ENCODE measurements around the gene GLIPR2.
A peak's percentile ranks its signal among the peaks of the same experiment; 100 is the strongest.
"Not testable (repeated sequence)": the region's sequence is repeated elsewhere in the genome, so short reads cannot be mapped to it uniquely, and the experiment has no call there.

Gene GLIPR2, protein sequence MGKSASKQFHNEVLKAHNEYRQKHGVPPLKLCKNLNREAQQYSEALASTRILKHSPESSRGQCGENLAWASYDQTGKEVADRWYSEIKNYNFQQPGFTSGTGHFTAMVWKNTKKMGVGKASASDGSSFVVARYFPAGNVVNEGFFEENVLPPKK

GRCh38 chr9:36136272-36136893 lies at the start of gene GLIPR2:
GLIPR2 (plus strand) TSS chr9:36136733; CDS start chr9:36136779, 46 bp downstream.
- DNase-seq (ENCODE audit: low read depth) = peak; percentile 72

- not testable (repeated sequence) for DNase-seq (ENCODE audit: low read depth)
Measured at GRCh38 chr9:36087054-36087453, 49.5 kb upstream of the GLIPR2 start.

- no peak for DNase-seq (ENCODE audit: low read depth)
Measured at GRCh38 chr9:36088020-36088419, 48.5 kb upstream of the GLIPR2 start.

DNA sequence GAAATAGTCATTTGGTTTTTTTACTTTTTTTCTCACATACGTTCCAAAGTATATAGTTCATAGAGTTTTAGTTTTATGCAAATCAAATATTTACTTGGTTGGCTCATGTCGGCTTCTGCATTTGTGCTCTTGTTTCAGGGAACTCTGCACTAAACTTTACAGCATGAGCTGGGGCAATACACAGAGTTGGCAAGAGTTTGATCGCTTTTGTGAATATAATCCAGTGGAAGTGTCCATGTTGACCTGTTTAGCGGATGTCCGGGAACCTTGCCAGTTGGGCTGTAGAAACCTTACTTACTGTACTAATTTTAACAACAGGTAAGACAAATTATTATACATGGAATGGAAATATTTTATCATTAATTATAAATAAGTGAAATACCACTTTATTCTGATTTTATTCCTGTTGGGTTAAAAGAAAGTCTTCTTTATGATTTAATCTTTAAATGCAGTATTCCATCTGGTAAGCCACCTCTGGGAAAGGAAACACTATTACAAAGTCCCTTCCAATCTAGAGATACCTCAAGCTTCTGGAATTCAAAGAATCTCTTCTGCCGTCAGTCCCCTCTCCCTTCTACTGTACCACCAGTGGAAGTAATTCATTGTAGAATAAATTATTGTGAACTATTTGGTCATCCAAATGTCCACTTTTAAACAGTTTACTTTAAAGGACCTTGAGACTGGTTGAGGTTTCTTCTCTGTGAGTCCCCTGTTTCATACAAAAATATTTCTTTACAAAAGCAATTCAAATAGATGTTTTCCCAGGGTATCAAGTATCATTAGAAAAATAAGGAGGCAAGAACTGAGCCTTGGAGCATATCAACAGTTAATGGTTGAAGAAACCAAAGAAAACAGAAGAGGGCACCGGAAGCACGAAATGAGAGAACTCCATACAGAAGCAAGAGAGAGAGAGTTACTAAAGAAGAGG lies 45.2 kb upstream of the GLIPR2 start:
- DNase-seq (ENCODE audit: low read depth) = peak; percentile 86

DNA sequence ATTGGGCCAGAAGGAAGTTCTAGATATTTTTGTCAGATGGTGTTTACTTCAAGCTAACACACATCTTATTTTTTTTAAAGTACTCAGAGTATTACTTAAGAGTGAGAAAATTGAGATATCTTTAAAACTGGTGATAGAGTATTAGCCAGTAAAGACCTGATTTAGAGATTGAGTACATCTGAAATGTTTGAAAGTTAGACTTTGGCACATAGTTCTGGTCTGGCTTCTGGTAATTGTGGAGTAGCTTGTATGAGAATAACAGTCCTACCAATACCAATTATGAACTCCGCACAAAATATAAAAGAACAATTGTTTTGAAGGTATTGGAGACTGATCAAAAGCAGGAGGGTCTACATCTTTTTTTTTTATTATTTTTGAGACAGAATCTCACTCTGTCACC lies 44.5 kb upstream of the GLIPR2 start:
- no peak for DNase-seq (ENCODE audit: low read depth)

- DNase-seq (ENCODE audit: low read depth) = peak; percentile 41
Measured at GRCh38 chr9:36092509-36093215, 43.9 kb upstream of the GLIPR2 start.

DNA sequence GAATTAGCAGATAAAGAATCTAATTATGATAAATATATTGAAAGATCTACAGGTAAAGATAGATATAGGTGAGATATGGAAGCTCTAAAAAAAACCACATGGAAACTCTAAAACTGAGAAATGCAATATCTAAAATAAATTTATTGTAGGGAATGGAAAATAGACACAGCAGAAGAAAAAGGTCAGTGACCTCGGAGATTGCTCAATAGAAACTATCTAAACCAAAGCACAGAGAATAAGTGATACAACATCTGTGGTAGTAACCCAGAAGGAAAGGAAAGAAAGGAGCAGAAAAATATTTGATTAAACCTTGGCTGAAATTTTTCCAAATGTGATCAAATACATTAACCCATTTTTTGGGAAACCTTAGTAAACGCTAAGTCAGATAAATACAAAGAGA lies 43.1 kb upstream of the GLIPR2 start:
- DNase-seq (ENCODE audit: low read depth) = peak; percentile 68

GRCh38 chr9:36099718-36100117 lies 36.8 kb upstream of the GLIPR2 start:
- no peak for DNase-seq (ENCODE audit: low read depth)

DNA sequence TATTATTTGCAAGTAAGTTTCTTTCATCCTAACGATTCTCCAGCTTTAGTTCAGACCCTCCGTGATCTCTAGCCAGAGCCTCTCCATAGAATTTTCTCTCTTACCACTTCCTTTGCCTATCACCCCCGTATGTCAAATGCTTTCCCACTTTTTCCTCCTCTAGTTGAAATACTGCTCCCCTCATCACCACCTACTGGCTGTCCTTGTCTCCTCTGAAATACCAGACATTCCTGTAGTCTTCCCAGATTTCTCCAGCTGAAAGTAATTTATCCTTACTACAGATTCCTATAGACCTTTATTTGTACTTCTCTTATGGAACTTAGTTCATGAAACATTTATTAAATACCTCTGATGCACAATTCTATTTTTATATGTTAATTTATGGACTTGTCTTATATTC lies 36.0 kb upstream of the GLIPR2 start:
- DNase-seq (ENCODE audit: low read depth) = peak; percentile 11

- DNase-seq (ENCODE audit: low read depth) = peak; percentile 99
Measured at GRCh38 chr9:36101916-36102741, 34.4 kb upstream of the GLIPR2 start.

- DNase-seq (ENCODE audit: low read depth) = peak; percentile 82
Measured at GRCh38 chr9:36102742-36103495, 33.6 kb upstream of the GLIPR2 start.

DNA sequence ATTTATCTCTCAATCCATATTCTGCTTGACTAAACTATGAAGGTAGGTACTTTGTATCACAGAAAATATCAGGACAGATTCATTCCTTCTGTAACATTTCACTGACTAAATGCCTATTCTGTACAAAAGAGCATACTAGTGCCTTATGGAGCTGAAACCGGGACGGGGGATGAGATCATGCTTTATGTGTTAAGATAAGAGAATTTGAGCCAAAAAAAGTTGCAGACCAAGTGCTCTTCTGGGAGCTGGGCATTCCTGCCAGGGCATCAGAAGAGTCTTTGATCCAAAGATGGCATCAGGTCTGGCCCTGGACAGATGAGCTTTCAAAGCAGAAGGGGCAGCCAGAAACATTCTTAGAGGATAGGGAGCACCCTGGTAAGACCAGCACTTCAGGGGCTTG lies 27.5 kb upstream of the GLIPR2 start:
- DNase-seq (ENCODE audit: low read depth) = no peak

- no peak for DNase-seq (ENCODE audit: low read depth)
Measured at GRCh38 chr9:36110434-36110833, 26.1 kb upstream of the GLIPR2 start.

DNA sequence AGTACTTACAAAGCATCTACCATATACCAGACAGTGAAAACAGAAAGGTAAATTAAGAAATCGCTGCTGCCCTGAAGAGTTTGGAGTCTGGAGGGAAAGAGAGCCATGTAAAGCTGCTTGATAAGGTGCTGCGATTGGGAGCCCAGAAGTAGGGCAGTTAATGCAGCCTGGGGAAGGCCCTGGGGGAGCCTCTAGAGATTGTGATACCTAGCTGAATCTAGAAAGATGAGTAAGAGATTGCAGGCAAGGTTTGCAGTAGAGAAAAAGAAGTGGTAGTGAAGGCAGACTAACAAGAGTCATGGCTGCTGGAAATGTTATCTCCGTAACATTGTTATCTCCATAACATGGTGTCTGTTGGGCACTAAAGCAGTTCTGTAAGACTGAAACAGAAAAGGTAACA lies 24.0 kb upstream of the GLIPR2 start:
- no peak for DNase-seq (ENCODE audit: low read depth)

GRCh38 chr9:36113999-36114398 lies 22.5 kb upstream of the GLIPR2 start:
- DNase-seq (ENCODE audit: low read depth) = no peak

GRCh38 chr9:36116593-36116992 lies 19.9 kb upstream of the GLIPR2 start:
- DNase-seq (ENCODE audit: low read depth) = peak; percentile 30

- DNase-seq (ENCODE audit: low read depth) = no peak
Measured at GRCh38 chr9:36118201-36118600, 18.3 kb upstream of the GLIPR2 start.

DNA sequence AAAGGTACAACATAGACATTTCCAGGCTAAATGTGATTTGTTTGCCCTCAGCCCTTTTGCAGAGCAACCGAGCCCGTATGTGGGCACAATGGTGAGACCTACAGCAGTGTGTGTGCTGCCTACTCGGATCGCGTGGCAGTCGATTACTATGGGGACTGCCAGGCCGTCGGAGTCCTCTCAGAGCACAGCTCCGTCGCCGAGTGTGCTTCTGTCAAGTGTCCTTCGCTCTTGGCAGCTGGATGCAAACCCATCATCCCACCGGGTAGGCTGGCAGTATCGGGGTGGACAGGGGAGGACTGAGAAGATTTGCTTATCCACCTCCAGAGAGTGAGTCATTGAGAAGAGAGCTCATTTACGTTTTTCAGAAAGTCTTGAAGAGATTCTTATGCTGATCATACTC lies 17.8 kb upstream of the GLIPR2 start:
- no peak for DNase-seq (ENCODE audit: low read depth)

DNA sequence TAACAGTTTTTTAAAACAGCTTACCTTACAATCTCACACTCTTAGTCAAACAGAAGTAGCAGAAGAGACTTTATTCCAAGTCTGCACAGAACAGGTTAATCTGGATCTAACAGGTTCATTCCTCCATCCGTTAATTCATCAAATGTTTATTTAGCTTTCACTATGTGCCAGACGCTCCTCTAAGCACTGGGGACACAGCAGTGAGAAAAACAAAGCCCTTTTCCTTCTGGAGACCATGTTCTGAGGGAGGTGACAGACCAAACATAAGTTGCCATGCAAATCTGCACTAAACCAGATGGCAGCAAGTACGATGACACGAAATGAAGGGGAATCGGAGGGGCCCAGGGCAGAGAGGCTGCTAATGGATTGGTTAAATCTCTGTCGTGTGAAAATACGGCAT lies 17.1 kb upstream of the GLIPR2 start:
- DNase-seq (ENCODE audit: low read depth) = no peak

GRCh38 chr9:36120705-36121104 lies 15.8 kb upstream of the GLIPR2 start:
- DNase-seq (ENCODE audit: low read depth) = no peak

GRCh38 chr9:36121971-36122370 lies 14.6 kb upstream of the GLIPR2 start:
- no peak for DNase-seq (ENCODE audit: low read depth)

Measured in iris pigment epithelial cell (primary cell).